B cell (primary cell): ENCODE measurements around the gene CCDC34. TPM values are rescaled to one million over a fixed set of nuclear protein-coding genes. Genes with fewer than 3 reads are reported as not detected.

Experiments used
- ATAC-seq: fragments of 200-7000 bp; cut with Tn5 transposase; one replicate; pipeline ENCODE4 v1.10.0; 2021; ENCODE audit warnings: low read depth, mild to moderate bottlenecking, moderate number of reproducible peaks, moderate library complexity
- CTCF ChIA-PET: fragments of 350-600 bp; sonication (Branson Sonifier 250); formaldehyde crosslinking; loops from one replicate; lab custom pipeline; 2021; ENCODE audit warnings: antibody characterized with exemption, inconsistent platforms; lab: Charles Lee
- POLR2A ChIA-PET: fragments of 350-600 bp; sonication (Branson Sonifier 250); formaldehyde crosslinking; loops from one replicate; lab custom pipeline; 2021; ENCODE audit warnings: antibody characterized with exemption; lab: Charles Lee
- DNase-seq: peaks from one replicate; pipeline ENCODE4 v3.0.0; 2013
- H2AFZ ChIP-seq: 2 replicates; pipeline ENCODE4 v1.6.1; 2012; ENCODE audit warnings: mild to moderate bottlenecking, low read depth, low read length; ENCODE audit not compliant: insufficient read depth, poor library complexity, severe bottlenecking
- H3K27ac ChIP-seq, 2 donors: 1 replicate in 1 of 2; 2 replicates in 1 of 2; pipeline ENCODE4 v1.5.1; 2012 to 2013; ENCODE audit warnings: low read length in 2 of 2, mild to moderate bottlenecking in 2 of 2, moderate library complexity in 1 of 2
- H3K27me3 ChIP-seq, 4 experiments: fragments of 200-600 bp in 1 of 4; sonication (generic) in 1 of 4; replicated peaks in 1 of 4; 1 replicate in 2 of 4; 2 replicates in 2 of 4; pipeline versions ENCODE4 v1.6.1 to v1.7.0; 2013 to 2016; ENCODE audit warnings: low read length in 3 of 4, mild to moderate bottlenecking in 2 of 4, mixed read lengths in 1 of 4, moderate library complexity in 1 of 4; ENCODE audit not compliant: insufficient read depth in 4 of 4, control insufficient read depth in 3 of 4; ENCODE audit errors: control extremely low read depth in 1 of 4
- H3K36me3 ChIP-seq, 2 experiments: replicated peaks in 1 of 2; 1 replicate in 1 of 2; 2 replicates in 1 of 2; pipeline versions ENCODE4 v1.6.1 to v1.7.1; 2013; ENCODE audit warnings: low read length in 1 of 2; ENCODE audit not compliant: insufficient read depth in 2 of 2, control insufficient read depth in 1 of 2; ENCODE audit errors: control extremely low read depth in 1 of 2, extremely low read depth in 1 of 2
- H3K4me1 ChIP-seq, 2 donors: fragments of 200-600 bp in 1 of 2; sonication (generic) in 1 of 2; 1 replicate in 1 of 2; 2 replicates in 1 of 2; pipeline versions ENCODE4 v1.5.1 to v1.6.1; 2013 to 2017; ENCODE audit warnings: low read length in 2 of 2; ENCODE audit not compliant: control insufficient read depth in 2 of 2, insufficient read depth in 2 of 2
- H3K4me2 ChIP-seq: replicated peaks from 2 replicates; pipeline ENCODE3; 2012; ENCODE audit warnings: mild to moderate bottlenecking, low read depth, low read length; ENCODE audit not compliant: poor library complexity, severe bottlenecking
- H3K4me3 ChIP-seq, 5 experiments: fragments of 200-600 bp in 1 of 5; sonication (generic) in 1 of 5; 1 replicate in 3 of 5; 2 replicates in 2 of 5; pipeline versions ENCODE4 v1.5.1 to v1.7.0; 2011 to 2016; ENCODE audit warnings: low read length in 4 of 5, mild to moderate bottlenecking in 4 of 5, low read depth in 2 of 5, control low read depth in 1 of 5, moderate library complexity in 1 of 5; ENCODE audit not compliant: insufficient read depth in 1 of 5; ENCODE audit errors: control extremely low read depth in 1 of 5, extremely low read depth in 1 of 5
- H3K79me2 ChIP-seq: fragments of 200-600 bp; sonication (generic); one replicate; pipeline ENCODE4 v1.6.0; 2016; ENCODE audit warnings: low read length; ENCODE audit not compliant: control insufficient read depth, insufficient read depth
- H3K9ac ChIP-seq: fragments of 200-600 bp; sonication (generic); 2 replicates; pipeline ENCODE4 v1.6.1; 2017; ENCODE audit warnings: mild to moderate bottlenecking, low read length, moderate library complexity
- H3K9me3 ChIP-seq, 3 donors: one replicate each; pipeline versions ENCODE4 v1.6.1 to v1.7.1; 2013; ENCODE audit warnings: low read length in 2 of 3; ENCODE audit not compliant: control insufficient read depth in 2 of 3, insufficient read depth in 1 of 3; ENCODE audit errors: control extremely low read depth in 1 of 3
- H4K20me1 ChIP-seq: 2 replicates; pipeline ENCODE4 v1.6.0; 2012; ENCODE audit warnings: mild to moderate bottlenecking, low read length; ENCODE audit not compliant: insufficient read depth, control insufficient read depth, poor library complexity, severe bottlenecking
- H3K27ac Mint-ChIP-seq: one replicate; pipeline ENCODE4 v1.8.0; 2021; ENCODE audit warnings: mixed read lengths
- H3K27me3 Mint-ChIP-seq: one replicate; pipeline ENCODE4 v1.8.0; 2021; ENCODE audit warnings: mixed read lengths
- H3K4me1 Mint-ChIP-seq: one replicate; pipeline ENCODE4 v1.8.0; 2021; ENCODE audit warnings: mixed read lengths
- H3K4me3 Mint-ChIP-seq: one replicate; pipeline ENCODE4 v1.8.0; 2021; ENCODE audit warnings: mixed read lengths
- H3K9me3 Mint-ChIP-seq: one replicate; pipeline ENCODE4 v1.8.0; 2022; ENCODE audit warnings: mixed read lengths; ENCODE audit not compliant: insufficient read depth
- CTCF ChIP-seq: fragments of 200-600 bp; IDR thresholded peaks from one replicate; pipeline ENCODE4 v1.8.0; 2022; ENCODE audit warnings: antibody characterized with exemption, mild to moderate bottlenecking
- EZH2 ChIP-seq: IDR thresholded peaks from 2 replicates; pipeline ENCODE4 v1.6.1; 2012; ENCODE audit warnings: borderline replicate concordance, low read depth, mild to moderate bottlenecking, moderate library complexity, low read length; ENCODE audit not compliant: insufficient read depth, poor library complexity, severe bottlenecking
- WGBS: methylation state at CpG from one replicate; pipeline ENCODE4 v1.1.5; 2013; ENCODE audit warnings: missing lambda C conversion rate; ENCODE audit not compliant: insufficient coverage; 5-methylcytosine and 5-hydroxymethylcytosine counted together
- intact Hi-C: fragments of 100-400 bp; cut with micrococcal nuclease; formaldehyde crosslinking; loops from one replicate; pipeline ENCODE4 v1.10.0; 2022
- polyA plus RNA-seq: library from polyadenylated mRNA; depleted of rRNA; stranded (reverse); fragments of >200 nt; gene quantifications from 2 replicates; pipeline ENCODE4 v1.2.3, GENCODE V29; 2012
- total RNA-seq, 2 donors: library from RNA; stranded (reverse); fragments of 120-200 nt in 1 of 2; gene quantifications; 1 replicate in 1 of 2; 2 replicates in 1 of 2; pipeline versions ENCODE4 v1.2.3 to v1.2.4, GENCODE V29; 2013 to 2022

CCDC34 gene
- total and polyA plus RNA-seq, 2 donors (not counting 1 experiment from before 2014, with no cell fraction given): 0.94 to 4.1 TPM

DNA sequence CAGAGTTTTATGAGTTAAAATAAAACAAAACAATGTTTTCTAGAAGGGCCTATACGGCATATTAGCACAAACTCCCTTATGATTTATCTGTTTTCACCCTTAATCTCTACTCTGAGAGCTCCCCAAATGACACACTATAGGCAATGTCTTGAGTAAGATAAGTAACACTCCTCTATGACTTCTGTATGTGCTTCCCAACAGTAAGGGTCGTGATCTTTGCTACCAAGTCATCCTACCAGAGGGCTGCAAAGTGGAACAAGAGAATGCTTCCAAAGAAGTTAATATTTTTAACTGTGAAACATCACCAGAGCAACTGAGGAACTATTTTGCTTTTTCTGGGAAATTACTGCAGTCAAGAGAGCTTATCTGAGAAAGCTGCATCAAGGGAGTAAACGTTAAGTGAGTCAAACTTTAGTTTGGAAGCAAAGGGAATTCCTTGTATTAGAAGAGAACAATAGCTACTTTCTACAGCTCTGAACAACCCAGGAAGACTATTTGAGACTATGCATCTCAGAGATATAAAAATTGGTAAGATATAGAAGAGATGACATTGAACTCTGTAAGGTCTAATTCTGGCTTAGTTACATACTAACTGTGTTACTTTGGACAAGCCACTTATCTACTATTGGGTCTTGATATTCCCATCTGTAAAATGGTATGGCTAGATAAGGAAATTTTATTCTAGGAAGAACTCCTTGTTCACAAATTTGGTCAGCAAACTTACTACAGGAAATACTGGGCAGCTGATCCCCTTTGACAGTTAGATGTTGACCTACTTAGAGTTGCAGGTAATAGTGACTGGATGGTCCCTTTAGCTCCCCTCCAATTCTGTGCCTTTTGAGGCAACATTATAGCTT is 43.7 kb upstream of the CCDC34 start:
- ATAC-seq: no peak
- Mint-ChIP-seq H3K27me3 (peaks cover 4% of the 10 kb centered on the region), H3K4me1 (no peaks in the 10 kb centered on the region), H3K27ac (no peak overlapping the region), H3K9me3 (no peaks in the 10 kb centered on the region), H3K4me3 (no peak overlapping the region)
- ChIA-PET CTCF (no interaction called here), POLR2A (no interaction called here)
- no peaks in the 10 kb centered on the region for H3K36me3 ChIP-seq
- H3K4me3 ChIP-seq: no peak overlapping the region
- H3K27me3 ChIP-seq: no peaks in the 10 kb centered on the region
- H2AFZ ChIP-seq: no peak overlapping the region
- no peak for DNase-seq
- no peak overlapping the region for H3K27ac ChIP-seq
- H3K9me3 ChIP-seq: no peaks in the 10 kb centered on the region
- no peaks in the 10 kb centered on the region for H4K20me1 ChIP-seq
- TF ChIP-seq CTCF: no peak
- TF ChIP-seq EZH2: no peak
- H3K4me1 ChIP-seq: no peaks in the 10 kb centered on the region
- no peaks in the 10 kb centered on the region for H3K79me2 ChIP-seq
- WGBS: no CpG with 5 or more reads among the region's 3 CpGs
- no peak overlapping the region for H3K4me2 ChIP-seq
- intact Hi-C loops: no loop called here
- no peak overlapping the region for H3K9ac ChIP-seq

- TF ChIP-seq CTCF (no peak), EZH2 (no peak)
- H3K9me3 ChIP-seq: no peaks in the 10 kb centered on the region
- no peak overlapping the region for H3K27ac Mint-ChIP-seq
- no peaks in the 10 kb centered on the region for H3K27me3 ChIP-seq
- 97% methylated on average over 3 of the region's 3 CpGs for WGBS
- no peak overlapping the region for H3K4me3 ChIP-seq
- intact Hi-C loops: no loop called here
- H3K4me2 ChIP-seq: no peak overlapping the region
- H4K20me1 ChIP-seq: no peaks in the 10 kb centered on the region
- H3K36me3 ChIP-seq: no peaks in the 10 kb centered on the region
- H3K79me2 ChIP-seq: no peaks in the 10 kb centered on the region
- no peak overlapping the region for H2AFZ ChIP-seq
- H3K27me3 Mint-ChIP-seq: peaks cover 4% of the 10 kb centered on the region
- no peaks in the 10 kb centered on the region for H3K4me1 Mint-ChIP-seq
- no peak overlapping the region for H3K4me3 Mint-ChIP-seq
- H3K9me3 Mint-ChIP-seq: no peaks in the 10 kb centered on the region
- no peaks in the 10 kb centered on the region for H3K4me1 ChIP-seq
- DNase-seq (no peak), ATAC-seq (no peak)
- H3K27ac ChIP-seq: no peak overlapping the region
- POLR2A ChIA-PET: no interaction called here
- no peak overlapping the region for H3K9ac ChIP-seq
- CTCF ChIA-PET: no interaction called here
Observed at GRCh38 chr11:27405134-27405533, 42.1 kb upstream of the CCDC34 start.
